SK-N-SH treated with all-trans-retinoic acid at 6 μM for 48 hours (cell line): ENCODE measurements around the gene ARHGAP26.

Experiments
- ATAC-seq: fragments of 200-7000 bp; cut with Tn5 transposase; 3 replicates; pipeline ENCODE4 v1.9.1; 2020; ENCODE audit warnings: mild to moderate bottlenecking, moderate library complexity
- BACH2 ChIP-seq: fragments of 250-450 bp; sonication (Bioruptor Pico); IDR thresholded peaks from 2 replicates; pipeline ENCODE4 v1.9.0; 2021; ENCODE audit warnings: mild to moderate bottlenecking, borderline replicate concordance
- CREB5 ChIP-seq: fragments of 250-450 bp; sonication (Bioruptor Pico); IDR thresholded peaks from 2 replicates; pipeline ENCODE4 v1.5.1; 2020; ENCODE audit warnings: low read depth, mild to moderate bottlenecking, moderate library complexity
- CSDC2 ChIP-seq: fragments of 250-450 bp; sonication (Bioruptor Pico); IDR thresholded peaks from 2 replicates; pipeline ENCODE4 v1.5.0; 2020; ENCODE audit warnings: mild to moderate bottlenecking, moderate library complexity
- ESRRG ChIP-seq: fragments of 250-450 bp; sonication (Bioruptor Pico); IDR thresholded peaks from 2 replicates; pipeline ENCODE4 v1.6.1; 2021; ENCODE audit warnings: mild to moderate bottlenecking
- ISL1 ChIP-seq: fragments of 250-450 bp; sonication (Bioruptor Pico); IDR thresholded peaks from 2 replicates; pipeline ENCODE4 v2.1.2; 2022; ENCODE audit warnings: mild to moderate bottlenecking, moderate library complexity
- OSR1 ChIP-seq: fragments of 250-450 bp; sonication (Bioruptor Pico); IDR thresholded peaks from 2 replicates; pipeline ENCODE4 v1.8.0; 2022; ENCODE audit warnings: moderate library complexity, mild to moderate bottlenecking, inconsistent platforms
- PATZ1 ChIP-seq: fragments of 250-450 bp; sonication (Bioruptor Pico); IDR thresholded peaks from 2 replicates; pipeline ENCODE4 v1.8.0; 2020; ENCODE audit warnings: mild to moderate bottlenecking, moderate library complexity, borderline replicate concordance
- PPARA ChIP-seq: fragments of 250-450 bp; sonication (Bioruptor Pico); IDR thresholded peaks from 2 replicates; pipeline ENCODE4 v1.5.0; 2020; ENCODE audit warnings: mild to moderate bottlenecking, borderline replicate concordance
- RARB ChIP-seq: fragments of 250-450 bp; sonication (Bioruptor Pico); IDR thresholded peaks from 2 replicates; pipeline ENCODE4 v1.8.0; 2021; ENCODE audit warnings: mild to moderate bottlenecking, moderate library complexity
- SNAI2 ChIP-seq: fragments of 250-450 bp; sonication (Bioruptor Pico); IDR thresholded peaks from 2 replicates; pipeline ENCODE4 v1.5.0; 2020; ENCODE audit warnings: mild to moderate bottlenecking, moderate library complexity
- TCF4 ChIP-seq: fragments of 250-450 bp; sonication (Bioruptor Pico); IDR thresholded peaks from 2 replicates; pipeline ENCODE4 v1.8.0; 2021; ENCODE audit warnings: mild to moderate bottlenecking, moderate library complexity, borderline replicate concordance
- ZC3H10 ChIP-seq: fragments of 250-450 bp; sonication (Bioruptor Pico); IDR thresholded peaks from 2 replicates; pipeline ENCODE4 v1.5.1; 2021; ENCODE audit warnings: mild to moderate bottlenecking, moderate library complexity
- ZFP3 ChIP-seq: fragments of 250-450 bp; sonication (Bioruptor Pico); IDR thresholded peaks from 2 replicates; pipeline ENCODE4 v1.5.0; 2020; ENCODE audit warnings: mild to moderate bottlenecking, moderate library complexity
- ZFP30 ChIP-seq: fragments of 450-650 bp; formaldehyde crosslinking; IDR thresholded peaks from 2 replicates; pipeline ENCODE4 v1.5.0; 2022; ENCODE audit warnings: mild to moderate bottlenecking, moderate library complexity
- ZNF565 ChIP-seq: fragments of 450-650 bp; formaldehyde crosslinking; conservative IDR thresholded peaks from 2 replicates; pipeline ENCODE4 v1.5.0; 2020; ENCODE audit warnings: low read depth, mild to moderate bottlenecking, moderate library complexity
- ZNF70 ChIP-seq: fragments of 450-650 bp; formaldehyde crosslinking; IDR thresholded peaks from 2 replicates; pipeline ENCODE4 v1.5.0; 2020; ENCODE audit warnings: mild to moderate bottlenecking, moderate library complexity
- ZNF8 ChIP-seq: fragments of 450-650 bp; formaldehyde crosslinking; IDR thresholded peaks from 2 replicates; pipeline ENCODE4 v1.5.0; 2020; ENCODE audit warnings: mild to moderate bottlenecking, moderate library complexity
- TF ChIP-seq, protein P1 (sequence below): fragments of 250-450 bp; sonication (Bioruptor Pico); IDR thresholded peaks from 2 replicates; pipeline ENCODE4 v1.8.0; 2021; ENCODE audit warnings: low read depth, mild to moderate bottlenecking, moderate library complexity, borderline replicate concordance
- TF ChIP-seq, protein P2 (sequence below): fragments of 250-450 bp; sonication (Bioruptor Pico); IDR thresholded peaks from 2 replicates; pipeline ENCODE4 v1.5.1; 2021; ENCODE audit warnings: mild to moderate bottlenecking, moderate library complexity

The ARHGAP26 gene

GRCh38 chr5:142838845-142839244 is 68.7 kb downstream of the ARHGAP26 start:
- TF ChIP-seq, protein P1, sequence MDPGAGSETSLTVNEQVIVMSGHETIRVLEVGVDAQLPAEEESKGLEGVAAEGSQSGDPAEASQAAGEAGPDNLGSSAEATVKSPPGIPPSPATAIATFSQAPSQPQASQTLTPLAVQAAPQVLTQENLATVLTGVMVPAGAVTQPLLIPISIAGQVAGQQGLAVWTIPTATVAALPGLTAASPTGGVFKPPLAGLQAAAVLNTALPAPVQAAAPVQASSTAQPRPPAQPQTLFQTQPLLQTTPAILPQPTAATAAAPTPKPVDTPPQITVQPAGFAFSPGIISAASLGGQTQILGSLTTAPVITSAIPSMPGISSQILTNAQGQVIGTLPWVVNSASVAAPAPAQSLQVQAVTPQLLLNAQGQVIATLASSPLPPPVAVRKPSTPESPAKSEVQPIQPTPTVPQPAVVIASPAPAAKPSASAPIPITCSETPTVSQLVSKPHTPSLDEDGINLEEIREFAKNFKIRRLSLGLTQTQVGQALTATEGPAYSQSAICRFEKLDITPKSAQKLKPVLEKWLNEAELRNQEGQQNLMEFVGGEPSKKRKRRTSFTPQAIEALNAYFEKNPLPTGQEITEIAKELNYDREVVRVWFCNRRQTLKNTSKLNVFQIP (CRISPR knock-in tag) = no peak
- TF ChIP-seq ZC3H10 (CRISPR knock-in tag) (no peak), ZFP3 (no peak), CREB5 (no peak), TCF4 (CRISPR knock-in tag) (no peak), ZFP30 (CRISPR knock-in tag) (no peak), SNAI2 (CRISPR knock-in tag) (no peak), PATZ1 (no peak), ESRRG (CRISPR knock-in tag) (no peak), ZNF565 (CRISPR knock-in tag) (no peak), ZNF70 (CRISPR knock-in tag) (no peak), ZNF8 (CRISPR knock-in tag) (no peak)
- TF ChIP-seq, protein P2, sequence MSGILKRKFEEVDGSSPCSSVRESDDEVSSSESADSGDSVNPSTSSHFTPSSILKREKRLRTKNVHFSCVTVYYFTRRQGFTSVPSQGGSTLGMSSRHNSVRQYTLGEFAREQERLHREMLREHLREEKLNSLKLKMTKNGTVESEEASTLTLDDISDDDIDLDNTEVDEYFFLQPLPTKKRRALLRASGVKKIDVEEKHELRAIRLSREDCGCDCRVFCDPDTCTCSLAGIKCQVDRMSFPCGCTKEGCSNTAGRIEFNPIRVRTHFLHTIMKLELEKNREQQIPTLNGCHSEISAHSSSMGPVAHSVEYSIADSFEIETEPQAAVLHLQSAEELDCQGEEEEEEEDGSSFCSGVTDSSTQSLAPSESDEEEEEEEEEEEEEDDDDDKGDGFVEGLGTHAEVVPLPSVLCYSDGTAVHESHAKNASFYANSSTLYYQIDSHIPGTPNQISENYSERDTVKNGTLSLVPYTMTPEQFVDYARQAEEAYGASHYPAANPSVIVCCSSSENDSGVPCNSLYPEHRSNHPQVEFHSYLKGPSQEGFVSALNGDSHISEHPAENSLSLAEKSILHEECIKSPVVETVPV (CRISPR knock-in tag) = no peak
- ATAC-seq = no peak

- no peak for ATAC-seq
- TF ChIP-seq ZNF70 (CRISPR knock-in tag) = no peak
- TF ChIP-seq ZNF565 (CRISPR knock-in tag) = no peak
- no peak for TF ChIP-seq PATZ1
- TF ChIP-seq ISL1 (CRISPR knock-in tag) = no peak
- no peak for TF ChIP-seq RARB
- no peak for TF ChIP-seq CSDC2 (CRISPR knock-in tag)
- no peak for TF ChIP-seq PPARA (CRISPR knock-in tag)
- no peak for TF ChIP-seq OSR1
- TF ChIP-seq BACH2 (CRISPR knock-in tag) = no peak
- TF ChIP-seq, protein P2 (CRISPR knock-in tag) = no peak
- no peak for TF ChIP-seq ZC3H10 (CRISPR knock-in tag)
- TF ChIP-seq TCF4 (CRISPR knock-in tag) = no peak
- TF ChIP-seq, all 23 proteins: peak for 0
These were observed 69.7 kb downstream of the ARHGAP26 start for GRCh38 chr5:142839711-142840346.

- no peak for TF ChIP-seq SNAI2 (CRISPR knock-in tag)
- TF ChIP-seq, protein P2 (CRISPR knock-in tag) = no peak
- no peak for ATAC-seq
These were observed 70.4 kb downstream of the ARHGAP26 start for GRCh38 chr5:142840575-142840974.
